ENCODE data around the gene OSBPL10.

- TF ChIP-seq CTCF (conservative IDR thresholded peaks at IDR 0.05; ENCODE audit: low read length), result no peak
- TF ChIP-seq EZH2phosphoT487 (IDR thresholded peaks at IDR 0.05; ENCODE audit: borderline replicate concordance, low read depth, low read length), result no peak
Observed at GRCh38 chr3:31615071-31615875, 365.8 kb downstream of the OSBPL10 start.
